Left kidney (tissue), 2 donors: ENCODE measurements around the gene P2RY6. TPM values are rescaled to one million over a fixed set of nuclear protein-coding genes. Genes with fewer than 3 reads are reported as not detected.

Source experiments
- DNase-seq: peaks from one replicate; pipeline ENCODE4 v3.0.0-alpha.2; 2013
- polyA plus RNA-seq: library from polyadenylated mRNA; unstranded; fragments of 120-200 nt; gene quantifications from one replicate; pipeline ENCODE4 v1.2.1, GENCODE V29; 2013; ENCODE audit not compliant: insufficient read length

P2RY6 gene
- polyA plus RNA-seq, 1 donor = 0.85 TPM

- no peak for DNase-seq
Measured at GRCh38 chr11:73334384-73335203, 62.5 kb downstream of the P2RY6 start.

DNA sequence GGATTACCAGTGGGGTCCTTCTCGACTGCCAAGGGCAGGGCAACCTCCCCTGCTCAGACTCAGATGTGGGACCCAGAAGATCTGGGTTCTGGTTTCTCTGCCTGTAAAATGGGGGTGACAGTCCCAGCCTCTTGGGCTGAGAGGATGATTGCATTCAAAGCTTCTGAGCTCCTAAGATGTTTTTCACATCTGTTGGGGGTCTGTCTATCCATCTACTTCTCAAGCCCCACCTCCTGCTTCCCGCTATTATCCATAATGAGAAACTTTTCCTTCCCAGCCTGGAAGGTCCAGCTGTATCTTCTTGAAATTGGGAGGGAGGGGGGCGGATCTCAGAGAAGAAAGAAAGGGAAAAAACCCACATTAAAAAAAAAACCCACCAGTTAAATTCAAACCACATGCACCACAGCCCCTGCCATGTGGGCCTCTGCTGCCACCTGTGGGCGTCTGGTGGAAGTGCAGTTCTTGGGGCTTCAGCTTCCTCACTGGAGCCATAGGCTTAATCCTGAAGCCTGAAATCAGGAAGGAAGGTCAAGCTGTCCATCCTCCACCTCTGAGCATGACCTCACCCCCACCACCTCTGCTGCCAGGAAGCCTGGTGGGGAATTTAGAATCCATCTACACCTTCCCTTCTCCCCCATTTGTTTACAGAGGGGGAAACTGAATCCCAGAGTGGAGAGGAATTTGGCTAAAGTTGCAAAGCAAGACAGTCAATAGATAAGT, 63.2 kb downstream of the P2RY6 start:
- peak; percentile 88 for DNase-seq

DNA sequence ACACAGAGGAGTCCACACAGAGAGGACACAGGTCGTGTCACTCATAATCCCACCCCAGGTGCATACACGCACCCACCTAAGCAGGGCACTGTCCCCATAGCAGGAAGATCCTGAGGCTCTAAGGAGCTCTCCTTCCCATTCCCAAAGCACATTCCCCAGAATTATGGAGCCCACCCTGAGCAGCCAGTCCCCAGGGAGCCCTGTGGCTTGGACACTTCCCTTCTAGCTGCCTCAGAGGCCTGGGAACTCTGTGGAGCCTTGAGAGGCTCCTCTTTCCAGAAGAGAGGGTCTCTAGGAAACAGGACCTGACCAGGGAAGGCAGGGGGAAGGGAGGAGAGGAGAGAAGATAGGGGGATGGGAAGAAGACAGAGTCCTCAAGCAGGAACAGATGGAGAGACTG, 65.7 kb downstream of the P2RY6 start:
- no peak for DNase-seq

DNA sequence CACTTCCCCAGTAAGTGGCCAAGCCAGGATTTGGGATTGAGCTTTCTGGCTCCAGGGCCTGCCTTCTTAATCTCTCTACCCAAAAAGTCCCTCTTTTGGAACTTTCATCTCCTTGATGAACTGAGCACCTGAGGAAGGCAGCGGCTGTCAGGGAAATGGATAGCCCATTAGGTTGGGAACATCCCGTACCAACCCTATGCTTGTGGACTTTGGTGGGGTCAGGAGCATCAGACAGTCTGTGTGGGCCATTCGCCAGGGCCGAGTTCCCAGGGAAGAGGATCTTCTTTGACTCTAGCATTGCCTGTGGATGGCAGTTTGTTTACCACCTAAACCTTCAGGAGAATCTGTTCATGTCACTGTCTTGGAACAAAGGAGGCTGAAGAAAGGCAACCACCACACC, 66.1 kb downstream of the P2RY6 start:
- DNase-seq = no peak

GRCh38 chr11:73340164-73340563, 68.0 kb downstream of the P2RY6 start:
- DNase-seq = no peak

DNA sequence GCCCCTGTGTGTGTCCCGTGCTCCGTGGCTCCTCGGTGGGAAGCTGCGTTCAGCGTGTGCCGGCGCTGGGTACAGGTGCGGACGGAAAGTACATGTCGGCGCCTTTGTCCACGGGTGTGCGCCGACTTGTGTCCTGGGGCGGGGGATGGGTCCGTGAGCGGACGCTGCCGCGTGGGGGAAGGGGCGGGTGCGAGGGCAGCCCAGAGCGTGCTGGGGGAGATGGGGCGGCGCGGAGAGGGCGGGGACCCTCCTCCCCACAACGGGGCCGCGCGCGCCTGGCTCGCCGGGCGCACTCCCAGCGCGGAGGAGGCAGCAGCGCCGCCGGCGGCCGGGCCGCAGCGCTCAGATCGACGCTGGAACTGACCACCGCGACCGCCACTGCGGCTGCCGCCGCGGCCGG, 70.5 kb downstream of the P2RY6 start:
- DNase-seq = no peak

DNA sequence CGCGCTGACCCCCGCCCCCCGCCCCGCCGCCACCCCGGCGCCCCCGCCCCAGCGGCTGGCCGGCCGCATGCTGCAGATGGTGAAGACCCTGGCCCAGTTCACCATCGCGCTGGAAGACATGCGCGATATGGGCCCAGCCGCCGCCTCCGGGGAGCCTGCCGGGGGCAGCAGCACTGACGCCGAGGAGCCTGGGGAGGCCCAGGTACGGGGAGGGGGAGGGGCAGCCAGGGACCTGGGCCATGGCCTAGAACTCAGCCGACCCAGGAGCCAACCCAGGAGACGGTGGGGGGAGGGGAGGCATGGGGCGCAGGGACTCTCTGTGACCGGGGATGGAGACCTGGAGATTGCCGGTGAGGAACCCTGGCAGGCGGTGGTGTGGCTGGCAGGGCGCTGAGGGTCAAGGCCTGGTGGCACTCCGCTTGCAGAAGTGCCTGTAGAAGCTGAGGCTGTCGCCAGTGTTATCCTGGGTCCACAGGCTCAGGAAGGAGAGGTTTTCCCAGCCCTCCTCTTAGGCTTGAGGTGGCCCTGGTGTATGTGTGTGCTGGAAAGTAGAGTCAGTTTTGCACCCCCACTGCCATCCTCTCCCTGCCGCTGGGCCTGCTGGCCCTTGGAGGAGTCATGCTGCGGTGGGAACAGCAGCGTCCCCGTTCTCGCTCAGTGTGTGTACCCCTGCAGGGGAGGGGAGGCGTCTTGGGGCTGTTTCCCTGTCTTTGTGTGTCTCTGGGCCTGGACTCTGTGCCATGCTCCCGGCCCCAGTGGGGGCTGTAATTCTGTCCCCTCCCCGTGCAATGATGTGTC, 71.1 kb downstream of the P2RY6 start:
- DNase-seq = no peak

DNA sequence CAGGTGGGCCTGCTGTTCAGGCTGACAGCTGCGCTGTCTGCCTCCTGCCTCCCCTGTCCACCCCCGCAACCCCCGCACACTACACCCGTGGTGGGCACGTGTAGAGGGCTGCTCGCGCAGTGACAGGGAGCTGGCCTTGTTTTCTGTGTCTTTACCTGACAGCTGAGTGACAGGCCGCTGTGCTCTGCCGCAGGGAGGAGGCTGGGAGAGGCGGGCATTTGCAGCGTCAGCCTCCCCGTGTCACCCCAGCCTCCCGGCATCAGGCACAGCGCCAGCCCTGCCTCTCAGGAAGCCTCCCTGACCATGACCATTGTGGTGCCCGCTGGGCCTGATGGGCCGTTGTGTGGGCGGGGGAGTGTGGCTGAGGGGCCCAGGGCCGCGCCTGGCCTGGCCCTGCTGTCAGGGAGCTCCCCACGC, 72.1 kb downstream of the P2RY6 start:
- no peak for DNase-seq

DNA sequence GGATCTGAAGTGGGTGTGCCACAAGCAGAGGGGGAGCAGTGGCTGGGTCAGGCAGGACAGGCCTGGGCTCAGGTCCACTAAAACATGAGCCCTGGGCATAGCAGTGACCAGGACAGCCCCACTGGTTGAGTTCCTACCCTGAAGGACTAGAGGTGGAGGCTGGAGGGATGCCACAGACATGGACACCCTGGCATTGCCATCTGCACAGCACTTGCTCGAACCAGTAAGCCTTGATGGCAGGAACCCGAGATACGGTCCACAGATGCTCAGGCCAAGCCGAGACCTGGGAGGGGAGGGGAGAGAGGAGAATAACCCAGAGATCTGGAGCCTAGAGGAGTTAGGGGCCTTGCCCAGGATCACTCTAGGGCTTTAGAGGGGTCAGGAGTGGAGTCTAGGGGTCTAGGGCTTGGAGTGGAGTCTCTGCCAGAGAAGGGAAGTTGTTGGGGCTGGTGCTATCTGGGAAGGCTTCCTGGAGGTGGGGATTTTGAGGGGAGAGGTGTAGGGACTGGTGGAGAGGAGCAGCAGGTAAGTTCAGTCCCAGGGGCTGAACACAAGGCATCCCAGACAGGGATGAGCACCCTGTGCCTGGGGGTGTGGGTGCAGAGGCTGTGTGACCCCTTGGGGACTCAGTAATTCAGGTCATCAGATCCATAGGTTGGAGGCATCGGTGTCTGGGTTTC, 73.5 kb downstream of the P2RY6 start:
- DNase-seq = no peak

GRCh38 chr11:73346186-73346935, 74.2 kb downstream of the P2RY6 start:
- DNase-seq = no peak

- DNase-seq = no peak
Measured at GRCh38 chr11:73347067-73347466, 74.9 kb downstream of the P2RY6 start.

Other genes starting within 250 kb of the P2RY6 start
- 48.4 TPM for gene FCHSD2, start 130.0 kb upstream of the P2RY6 start, polyA plus RNA-seq
- 0.58 TPM for gene P2RY2, start 54.1 kb upstream of the P2RY6 start, polyA plus RNA-seq
- gene ARHGEF17, start 35.9 kb downstream of the P2RY6 start, polyA plus RNA-seq = 94.4 TPM
- 3.5 TPM for gene RELT, start 104.1 kb downstream of the P2RY6 start, polyA plus RNA-seq